ENCODE measurements around the gene HORMAD2.
"Not testable (repeated sequence)": the region's sequence is repeated elsewhere in the genome, so short reads cannot be mapped to it uniquely, and the experiment has no call there.

Gene HORMAD2

GRCh38 chr22:30192427-30192826 lies 112.2 kb downstream of the HORMAD2 start:
- no peak for DNase-seq (ENCODE audit: low read depth)

- DNase-seq (ENCODE audit: low read depth) = no peak
Observed at GRCh38 chr22:30193031-30193775, 112.9 kb downstream of the HORMAD2 start.

DNA sequence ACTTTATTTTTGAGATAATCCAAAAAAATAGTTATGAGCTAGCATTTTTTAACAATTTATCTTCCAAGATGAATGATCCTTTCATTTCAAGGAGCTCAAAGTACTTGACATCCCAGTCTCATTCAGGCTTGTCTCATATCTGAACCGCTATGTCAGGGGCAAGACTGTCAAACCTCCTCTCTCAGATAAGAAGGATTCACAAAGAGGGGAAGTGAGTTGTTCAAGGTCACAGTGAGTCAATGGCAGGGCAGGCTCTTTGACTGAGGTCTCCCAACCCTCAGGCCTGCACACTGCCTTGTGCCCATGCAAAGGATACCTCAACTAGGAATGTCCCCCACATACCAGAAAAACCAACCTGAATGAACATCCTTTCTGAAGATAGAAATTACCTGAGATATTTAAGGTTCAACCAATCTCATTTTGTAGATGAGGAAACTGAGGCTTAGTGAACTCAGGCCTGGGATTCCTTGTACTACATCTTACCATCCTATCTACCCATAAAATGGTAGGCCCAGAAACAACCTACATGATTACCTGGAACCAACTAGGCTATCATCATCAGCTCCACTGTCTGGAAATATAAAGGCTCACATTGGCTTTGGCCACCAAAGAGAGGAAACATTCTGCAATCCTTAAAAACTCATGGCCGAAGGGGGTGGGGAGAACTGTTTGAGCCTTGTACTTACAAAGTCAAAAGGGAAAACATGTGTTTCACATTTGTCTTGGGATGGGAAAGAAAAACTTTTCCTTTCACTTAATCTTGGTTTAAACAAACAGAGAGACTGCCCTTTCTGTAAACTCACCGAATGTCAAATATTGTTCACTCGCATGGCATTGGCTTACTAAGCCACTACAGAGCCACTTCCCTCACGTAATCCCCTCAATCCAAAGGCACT lies 115.2 kb downstream of the HORMAD2 start:
- no peak for DNase-seq (ENCODE audit: low read depth)

- DNase-seq (ENCODE audit: low read depth) = peak; percentile 42
Observed at GRCh38 chr22:30196141-30196879, 116.0 kb downstream of the HORMAD2 start.

DNA sequence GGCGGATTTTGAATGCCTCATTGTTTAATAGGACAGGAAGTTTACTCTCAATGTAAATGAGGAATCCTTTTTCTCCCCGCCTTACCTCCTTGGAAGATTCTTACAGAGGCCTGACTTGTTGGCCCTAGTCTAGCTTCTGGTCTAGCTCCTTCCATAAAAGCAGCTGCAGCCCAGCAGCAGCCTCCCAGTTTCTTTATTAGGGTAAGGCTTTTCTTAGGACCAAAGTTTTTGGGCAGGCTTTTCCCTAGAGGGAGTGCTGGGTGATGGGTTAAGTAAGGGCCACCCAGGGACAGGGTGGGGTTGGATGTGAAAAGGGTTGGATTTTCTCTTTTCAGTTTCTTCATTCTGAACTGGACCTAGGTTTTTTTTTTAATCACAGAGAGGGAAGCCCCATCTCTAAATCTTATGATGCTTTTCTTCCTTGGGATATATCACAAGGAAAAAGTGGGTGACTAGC lies 116.6 kb downstream of the HORMAD2 start:
- no peak for DNase-seq (ENCODE audit: low read depth)

GRCh38 chr22:30197389-30197788 lies 117.1 kb downstream of the HORMAD2 start:
- DNase-seq (ENCODE audit: low read depth) = no peak

DNA sequence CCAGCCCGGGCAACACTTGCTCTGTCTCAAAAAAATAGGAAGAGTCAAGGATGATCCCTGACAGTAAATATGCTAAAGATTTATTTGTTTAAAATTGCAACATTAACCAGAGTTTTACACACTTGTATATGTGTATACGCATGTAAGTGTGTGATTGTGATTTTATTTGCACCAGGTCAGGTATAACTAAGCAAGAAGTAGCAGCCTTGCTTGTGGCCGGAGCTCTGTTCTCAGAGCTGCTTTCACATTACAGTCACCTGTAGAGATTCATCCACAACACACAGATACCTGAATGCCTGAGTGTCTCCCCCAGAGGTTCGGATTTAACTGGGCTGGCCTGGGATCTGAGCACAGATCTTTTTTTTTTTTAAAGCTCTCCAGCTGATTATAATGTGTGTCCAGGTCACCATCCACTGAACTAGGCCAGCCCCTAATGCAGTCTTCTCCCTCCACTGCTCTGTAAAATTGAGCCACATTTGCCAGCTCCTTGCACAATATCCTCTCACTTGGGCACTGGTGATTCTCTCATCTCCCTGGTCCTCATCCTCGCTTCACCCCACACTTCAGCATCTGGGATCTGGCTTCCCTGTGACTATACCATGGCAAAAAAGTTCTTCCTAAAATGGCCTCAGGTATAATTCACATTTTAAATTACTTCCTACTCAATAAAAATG lies 118.0 kb downstream of the HORMAD2 start:
- DNase-seq (ENCODE audit: low read depth) = no peak

DNA sequence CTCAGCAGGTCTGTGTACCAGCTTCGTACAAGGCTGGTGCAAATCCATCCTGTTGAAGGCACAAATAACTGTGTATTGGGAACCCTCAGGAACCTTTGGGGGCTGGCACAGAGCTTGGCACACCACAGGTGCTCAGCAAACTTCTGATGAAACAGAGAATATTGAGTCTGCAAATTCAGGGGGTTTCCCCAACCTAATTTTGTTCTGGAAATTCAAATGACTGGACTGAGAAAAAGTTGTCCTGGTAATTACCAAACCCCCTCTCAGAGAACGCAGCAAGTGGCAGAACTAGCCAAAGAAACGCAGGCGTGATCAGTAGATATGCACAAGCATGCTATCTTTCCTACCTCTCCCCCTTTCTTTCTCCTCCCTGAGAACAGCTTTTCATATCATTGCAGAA lies 118.7 kb downstream of the HORMAD2 start:
- DNase-seq (ENCODE audit: low read depth) = no peak

DNA sequence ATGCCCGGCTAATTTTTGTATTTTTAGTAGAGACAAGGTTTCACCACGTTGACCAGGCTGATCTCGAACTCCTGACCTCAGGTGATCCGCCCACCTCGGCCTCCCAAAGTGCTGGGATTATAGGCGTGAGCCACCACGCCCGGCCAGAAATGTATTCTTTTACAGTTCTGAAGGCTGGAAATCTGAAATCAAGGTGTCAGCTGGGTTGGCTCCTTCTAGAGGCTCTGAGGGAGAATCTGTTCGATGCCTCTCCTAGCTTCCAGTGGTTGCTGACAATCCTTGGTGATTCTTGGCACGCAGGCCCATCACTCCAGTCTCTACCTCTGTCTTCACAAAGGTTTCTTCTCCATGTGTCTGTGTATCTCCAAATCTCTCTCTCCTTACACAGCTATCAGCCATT lies 120.6 kb downstream of the HORMAD2 start:
- DNase-seq (ENCODE audit: low read depth) = not testable (repeated sequence)

GRCh38 chr22:30201945-30202344 lies 121.7 kb downstream of the HORMAD2 start:
- no peak for DNase-seq (ENCODE audit: low read depth)

DNA sequence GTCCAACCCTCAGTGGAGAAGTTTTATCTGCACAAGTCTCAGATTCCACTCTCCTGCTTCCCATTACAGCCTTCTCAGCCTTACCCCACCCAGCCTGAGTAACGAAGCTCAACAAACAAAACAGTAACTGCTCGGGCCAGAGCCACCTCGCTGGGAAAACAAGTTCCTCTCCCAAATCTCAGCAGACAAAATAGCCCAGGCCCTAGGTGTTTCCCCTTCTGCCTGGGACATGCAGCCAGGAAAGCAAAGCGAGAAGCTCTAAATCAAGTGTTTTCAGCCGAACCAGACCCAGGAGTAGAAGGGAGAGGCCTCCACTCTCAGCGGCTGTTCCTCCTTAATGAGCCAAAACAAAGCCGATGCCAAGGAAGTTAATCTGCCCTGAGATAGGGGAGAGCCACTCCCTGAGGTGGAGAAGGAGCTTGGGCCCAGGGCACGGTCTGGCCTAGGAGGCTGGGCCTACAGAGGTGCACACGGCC lies 122.3 kb downstream of the HORMAD2 start:
- DNase-seq (ENCODE audit: low read depth) = no peak

DNA sequence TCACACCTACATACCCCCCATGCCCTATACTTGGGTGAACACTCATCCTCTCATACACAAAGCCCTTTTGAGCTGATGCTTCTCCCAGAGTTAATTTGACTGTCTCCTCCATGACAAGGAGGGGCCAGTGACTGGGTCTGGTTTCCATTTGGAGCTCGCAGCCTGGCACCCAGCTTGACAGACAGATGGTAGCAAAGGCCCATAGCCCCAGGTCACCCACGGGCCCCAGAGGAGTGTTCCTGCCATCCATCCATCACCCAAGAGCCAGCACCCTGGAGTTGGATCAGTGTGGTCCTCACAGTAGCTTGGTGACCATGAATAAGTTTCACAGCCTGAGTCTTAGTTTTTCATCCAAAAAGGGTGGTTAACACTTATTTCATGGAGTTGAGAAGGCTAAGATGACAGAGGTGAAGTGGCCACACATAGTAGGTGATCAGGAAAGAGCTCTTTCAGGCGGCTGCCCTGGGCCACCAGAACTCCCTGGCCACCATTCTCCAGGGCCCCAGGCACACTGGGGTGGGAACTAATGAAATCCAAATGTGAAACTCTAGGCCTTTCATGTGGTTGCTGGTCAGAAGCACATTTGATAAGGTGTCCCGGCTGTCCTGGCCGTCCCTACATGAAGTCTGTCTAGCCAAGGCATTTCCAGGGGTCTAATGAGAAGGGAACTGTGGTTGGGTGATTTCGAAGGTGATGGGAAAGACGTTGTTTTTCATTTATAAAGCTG lies 123.9 kb downstream of the HORMAD2 start:
- no peak for DNase-seq (ENCODE audit: low read depth)

DNA sequence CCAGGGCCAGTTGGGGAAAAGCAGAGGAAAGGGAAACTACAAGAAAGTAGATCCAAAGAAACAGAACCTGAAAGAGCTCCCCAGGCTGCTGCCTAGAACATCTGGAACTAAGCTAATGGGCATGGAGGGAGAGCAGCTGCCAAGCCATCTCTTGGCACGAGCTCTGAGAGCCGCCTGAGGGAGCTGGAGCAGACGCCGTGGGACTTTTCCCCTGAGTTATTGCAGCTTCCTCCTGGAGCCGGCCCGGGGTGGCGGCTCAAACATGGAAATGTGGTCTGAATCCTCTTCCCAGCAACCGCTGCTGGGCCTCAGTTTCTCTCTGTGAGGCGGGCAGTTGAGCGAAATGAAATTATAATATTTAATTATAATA lies 124.5 kb downstream of the HORMAD2 start:
- no peak for DNase-seq (ENCODE audit: low read depth)

GRCh38 chr22:30205281-30206115 lies 125.2 kb downstream of the HORMAD2 start:
- DNase-seq (ENCODE audit: low read depth) = no peak

DNA sequence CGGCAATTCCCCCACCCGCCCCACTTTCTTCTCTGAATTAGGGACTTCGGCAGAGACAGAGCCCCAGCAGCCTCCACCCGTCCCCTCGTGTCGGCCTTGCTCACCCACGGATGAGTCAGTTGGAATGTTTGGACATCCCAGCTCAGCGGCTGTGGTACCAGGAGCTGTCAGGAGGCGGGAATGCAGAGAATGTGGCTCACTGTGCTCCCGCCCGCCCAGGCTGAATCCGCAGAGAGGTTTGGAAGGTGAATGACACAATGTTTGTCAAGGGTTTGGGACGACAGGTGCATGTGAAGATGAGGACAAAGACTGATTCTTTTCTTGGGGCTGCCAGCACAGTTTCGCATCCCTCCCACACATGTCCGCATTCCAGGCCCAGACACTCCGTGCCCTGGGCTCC lies 126.7 kb downstream of the HORMAD2 start:
- DNase-seq (ENCODE audit: low read depth) = no peak

GRCh38 chr22:30208631-30209603 lies 128.7 kb downstream of the HORMAD2 start:
- no peak for DNase-seq (ENCODE audit: low read depth)

DNA sequence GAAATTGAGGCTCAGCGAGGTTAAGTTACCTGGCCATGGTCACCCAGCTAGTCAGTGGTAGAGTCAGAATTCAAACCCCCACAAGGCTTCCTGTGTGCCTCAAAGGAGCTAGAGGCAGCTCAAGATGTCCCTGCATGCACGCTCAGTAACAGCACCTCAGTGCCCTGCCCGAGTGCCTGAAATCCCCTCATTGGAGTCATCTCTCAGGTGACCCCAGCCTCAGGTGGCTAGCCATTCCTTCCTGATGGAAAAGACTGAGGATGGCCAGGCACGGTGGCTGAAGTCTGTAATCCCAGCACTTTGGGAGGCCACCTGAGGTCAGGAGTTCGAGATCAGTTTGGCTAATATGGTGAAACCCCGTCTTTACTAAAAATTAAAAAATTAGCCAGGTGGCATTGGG lies 129.4 kb downstream of the HORMAD2 start:
- no peak for DNase-seq (ENCODE audit: low read depth)

DNA sequence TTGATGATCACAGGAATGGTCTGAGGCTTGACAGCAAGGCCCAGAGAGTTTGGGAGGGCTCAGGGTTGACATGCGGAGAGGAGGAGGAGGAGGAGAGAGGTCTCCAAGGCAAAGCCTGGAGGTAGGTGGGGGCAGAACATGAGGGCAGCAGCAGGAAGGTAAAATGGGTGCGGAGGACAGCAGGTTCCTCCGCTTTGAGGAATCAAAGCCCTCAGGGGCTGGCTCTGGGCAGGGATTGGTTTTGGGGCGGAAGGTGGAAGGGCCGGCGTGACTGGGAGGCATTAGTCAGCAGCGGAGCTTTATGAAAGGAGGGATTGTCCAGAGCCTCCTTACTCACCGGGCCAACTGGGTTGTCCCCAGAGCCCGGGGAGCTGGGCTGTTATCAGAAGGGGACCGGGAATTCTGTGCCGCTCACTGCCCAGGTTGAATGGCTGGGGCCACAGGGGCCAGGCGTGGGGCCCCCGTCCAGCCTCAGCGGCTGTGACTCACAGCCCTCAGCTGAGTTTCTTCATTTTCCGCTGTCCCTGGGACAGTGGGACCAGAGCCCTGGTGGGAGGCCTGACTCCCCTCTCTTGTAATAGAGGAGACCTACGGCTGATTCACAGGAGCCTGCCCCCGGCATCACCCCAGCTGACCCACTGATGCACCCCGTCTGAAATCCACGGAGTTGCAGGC lies 130.1 kb downstream of the HORMAD2 start:
- DNase-seq (ENCODE audit: low read depth) = no peak
